ENCODE results near the gene HOXD3. TPM values are rescaled to one million over a fixed set of nuclear protein-coding genes. Genes with fewer than 3 reads are reported as not detected.

Gene HOXD3
- total RNA-seq, 1 experiment from 2014 or later = not detected

GRCh38 chr2:176160251-176160985 is 3.3 kb downstream of the HOXD3 start:
- peaks cover 6 to 38% of the 10 kb centered on the region in 2 experiments; a peak in 3 of 4 replicates for H3K4me1 Mint-ChIP-seq
- no peak overlapping the region for H3K27ac Mint-ChIP-seq
- Histone ChIP-seq H2BK120ac (ENCODE audit: low read depth, low read length, poor library complexity, severe bottlenecking) (no peak overlapping the region), H3K14ac (ENCODE audit: insufficient read depth, low read length) (no peak overlapping the region), H3K56ac (ENCODE audit: insufficient read length, low read depth, low read length) (no peak overlapping the region), H4K20me1 (ENCODE audit: control insufficient read depth, insufficient read depth, insufficient read length) (peaks cover 2% of the 10 kb centered on the region), H4K91ac (ENCODE audit: insufficient read length, low read depth, low read length) (no peak overlapping the region), H3K27ac (ENCODE audit: insufficient read length, low read depth, low read length) (no peak overlapping the region), H2BK15ac (ENCODE audit: low read depth, low read length) (no peak overlapping the region), H2BK12ac (ENCODE audit: insufficient read length, low read depth, low read length) (no peak overlapping the region), H3K4me1 (ENCODE audit: insufficient read depth, low read length) (no peaks in the 10 kb centered on the region), H3K79me2 (ENCODE audit: insufficient read depth, low read length) (no peaks in the 10 kb centered on the region), H3K9ac (ENCODE audit: extremely low read depth, insufficient read length, low read length) (no peak overlapping the region), H2BK20ac (ENCODE audit: low read depth, low read length, poor library complexity, severe bottlenecking) (no peak overlapping the region), H3T11ph (ENCODE audit: low read length) (no peak overlapping the region), H4K8ac (replicated peaks; ENCODE audit: insufficient read length, low read depth, low read length) (no peak overlapping the region), H3K4ac (ENCODE audit: low read depth, low read length) (no peak overlapping the region), H3K9me3 (ENCODE audit: control insufficient read depth, low read depth, low read length) (no peaks in the 10 kb centered on the region), H3K23me2 (ENCODE audit: insufficient read length, low read depth, low read length, poor library complexity, severe bottlenecking) (no peaks in the 10 kb centered on the region), H3K4me2 (ENCODE audit: insufficient read depth, insufficient read length, low read length) (peak overlapping the region; percentile 9), H2AK5ac (ENCODE audit: insufficient read length, low read length) (no peak overlapping the region), H3K27me3 (ENCODE audit: insufficient read depth, low read length) (peaks cover 100% of the 10 kb centered on the region), H3K79me1 (ENCODE audit: insufficient read depth, low read depth, low read length, poor library complexity, severe bottlenecking) (no peaks in the 10 kb centered on the region), H2BK5ac (ENCODE audit: insufficient read length, low read length) (no peak overlapping the region), H4K5ac (ENCODE audit: insufficient read length, low read depth, low read length) (no peak overlapping the region), H3K23ac (ENCODE audit: insufficient read length, low read depth, low read length) (no peak overlapping the region), H3K18ac (ENCODE audit: insufficient read length, low read depth, low read length) (no peak overlapping the region), H2AFZ (ENCODE audit: low read length) (no peak overlapping the region)
- H3K4me3 Mint-ChIP-seq = no peak overlapping the region; a peak in 1 of 5 replicates
- peaks cover 100% of the 10 kb centered on the region for H3K27me3 Mint-ChIP-seq (ENCODE audit: low read depth)
- WGBS (ENCODE audit: extremely low coverage, insufficient read length, low lambda C conversion rate) = no CpG with 5 or more reads among the region's 50 CpGs
- DNase-seq = no peak
- no peak for TF ChIP-seq CTCF (conservative IDR thresholded peaks at IDR 0.05)
- H3K9me3 Mint-ChIP-seq = peaks cover 2 to 5% of the 10 kb centered on the region in 2 experiments; a peak in 3 of 5 replicates
- H3K36me3 Mint-ChIP-seq (ENCODE audit: insufficient read depth in 1 of 3, low read depth in 3 of 3) = no peaks in the 10 kb centered on the region; a peak in 1 of 7 replicates

All from H9 (cell line).